Measurements from ENCODE around the gene SERPINA3.
"Not testable (repeated sequence)": the region's sequence is repeated elsewhere in the genome, so short reads cannot be mapped to it uniquely, and the experiment has no call there.

Gene SERPINA3

DNA sequence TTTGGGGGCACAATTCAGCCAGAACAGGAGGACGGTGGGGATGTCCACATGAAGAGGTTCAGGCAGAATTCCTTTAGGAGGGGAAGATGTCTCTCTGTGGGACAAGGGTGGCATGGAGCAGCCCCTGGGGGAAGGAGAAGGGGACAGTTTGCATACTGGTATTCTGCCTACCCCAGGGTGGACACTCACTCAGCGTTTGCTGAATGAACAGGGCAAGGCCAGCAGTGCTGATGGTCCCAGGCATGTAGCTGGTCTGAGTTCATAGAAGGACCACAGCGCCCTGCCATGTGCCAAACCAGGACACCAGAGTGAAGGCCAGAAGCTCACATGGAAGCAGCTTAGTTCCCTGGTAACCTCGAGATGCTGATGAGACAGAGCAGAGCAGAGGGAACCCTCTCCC is 25.6 kb upstream of the SERPINA3 start:
- no peak for DNase-seq

DNA sequence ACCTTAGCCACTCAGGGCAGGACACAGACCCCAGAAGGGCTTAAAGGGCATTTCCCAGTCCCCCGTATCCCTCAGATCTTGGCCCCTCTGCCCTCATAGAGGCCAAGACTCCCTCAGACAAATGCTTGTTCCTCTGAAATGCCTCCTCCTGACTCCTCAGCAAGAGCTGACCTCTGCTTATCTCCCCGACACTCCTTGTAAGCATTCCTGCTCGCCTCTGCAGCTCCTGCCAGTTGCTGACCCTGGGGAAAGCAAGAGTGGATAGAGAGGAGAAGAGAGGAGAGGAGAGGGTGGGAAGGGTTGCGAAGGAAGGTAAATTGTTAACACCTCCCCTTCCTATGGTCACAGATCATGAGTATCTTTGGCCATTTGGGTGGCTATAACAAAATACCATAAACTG is 23.9 kb upstream of the SERPINA3 start:
- DNase-seq, result no peak

DNA sequence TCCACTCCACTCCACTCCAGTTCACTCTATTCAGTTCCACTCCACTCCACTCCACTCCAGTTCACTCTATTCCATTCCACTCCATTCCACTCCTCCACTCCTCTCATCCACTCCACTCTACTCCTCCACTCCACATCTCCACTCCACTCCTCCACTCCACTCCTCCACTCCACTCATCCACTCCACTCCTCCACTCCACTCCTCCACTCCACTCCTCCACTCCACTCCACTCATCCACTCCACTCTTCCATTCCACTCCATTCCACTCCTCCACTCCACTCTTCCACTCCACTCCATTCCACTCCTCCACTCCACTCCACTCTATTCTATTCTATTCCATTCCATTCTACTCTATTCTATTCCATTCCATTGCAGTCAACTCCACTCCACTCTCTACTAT is 21.1 kb upstream of the SERPINA3 start:
- no peak for DNase-seq

DNA sequence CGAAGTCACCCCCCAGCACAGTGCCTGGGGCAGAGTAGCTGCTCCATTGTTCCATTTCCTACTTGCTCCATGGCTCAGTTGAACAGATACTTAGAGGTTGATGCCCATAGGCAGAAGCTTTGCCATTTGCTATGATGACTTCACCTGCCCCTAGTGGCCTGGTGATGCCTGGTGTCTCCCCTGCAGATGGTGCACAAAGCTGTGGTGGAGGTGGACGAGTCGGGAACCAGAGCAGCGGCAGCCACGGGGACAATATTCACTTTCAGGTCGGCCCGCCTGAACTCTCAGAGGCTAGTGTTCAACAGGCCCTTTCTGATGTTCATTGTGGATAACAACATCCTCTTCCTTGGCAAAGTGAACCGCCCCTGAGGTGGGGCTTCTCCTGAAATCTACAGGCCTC is 20.3 kb upstream of the SERPINA3 start:
- no peak for DNase-seq

DNA sequence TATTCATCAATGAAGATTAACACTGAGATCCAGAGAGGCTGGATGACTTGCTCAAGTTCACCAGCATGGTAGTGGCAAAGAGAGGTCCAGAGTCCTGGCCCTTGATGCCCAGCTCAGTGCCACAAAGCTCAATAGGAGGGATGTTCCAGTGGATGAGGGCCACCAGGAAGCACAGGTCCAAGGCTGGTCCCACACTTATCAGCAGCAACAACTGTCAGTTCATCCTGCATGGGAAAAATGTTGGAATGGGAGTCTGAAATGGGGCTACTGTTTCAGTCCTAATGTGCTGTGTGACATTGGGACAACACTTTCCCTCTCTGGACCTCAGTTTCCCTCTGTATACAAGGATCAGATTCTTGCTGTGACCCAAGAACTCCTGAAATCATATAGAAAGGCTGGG is 19.7 kb upstream of the SERPINA3 start:
- DNase-seq, result no peak

DNA sequence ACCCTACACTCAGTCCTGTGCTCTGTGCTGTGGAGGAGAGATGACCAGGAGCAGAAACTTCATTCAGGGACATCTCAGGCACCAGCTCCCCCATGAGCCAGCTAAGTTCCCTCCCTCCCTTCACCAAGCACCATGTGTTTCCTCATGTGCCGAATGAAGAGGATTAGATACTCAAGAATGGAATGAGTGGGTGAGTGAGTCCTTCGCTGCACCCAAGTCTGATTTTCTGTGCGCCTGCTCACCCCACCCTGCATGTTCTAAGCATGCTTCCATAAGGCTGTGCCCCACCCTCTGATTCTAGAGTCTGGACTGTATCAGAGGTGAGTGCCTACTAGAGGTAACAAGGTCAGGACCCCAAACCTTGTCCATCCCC is 18.8 kb upstream of the SERPINA3 start:
- no peak for DNase-seq

DNA sequence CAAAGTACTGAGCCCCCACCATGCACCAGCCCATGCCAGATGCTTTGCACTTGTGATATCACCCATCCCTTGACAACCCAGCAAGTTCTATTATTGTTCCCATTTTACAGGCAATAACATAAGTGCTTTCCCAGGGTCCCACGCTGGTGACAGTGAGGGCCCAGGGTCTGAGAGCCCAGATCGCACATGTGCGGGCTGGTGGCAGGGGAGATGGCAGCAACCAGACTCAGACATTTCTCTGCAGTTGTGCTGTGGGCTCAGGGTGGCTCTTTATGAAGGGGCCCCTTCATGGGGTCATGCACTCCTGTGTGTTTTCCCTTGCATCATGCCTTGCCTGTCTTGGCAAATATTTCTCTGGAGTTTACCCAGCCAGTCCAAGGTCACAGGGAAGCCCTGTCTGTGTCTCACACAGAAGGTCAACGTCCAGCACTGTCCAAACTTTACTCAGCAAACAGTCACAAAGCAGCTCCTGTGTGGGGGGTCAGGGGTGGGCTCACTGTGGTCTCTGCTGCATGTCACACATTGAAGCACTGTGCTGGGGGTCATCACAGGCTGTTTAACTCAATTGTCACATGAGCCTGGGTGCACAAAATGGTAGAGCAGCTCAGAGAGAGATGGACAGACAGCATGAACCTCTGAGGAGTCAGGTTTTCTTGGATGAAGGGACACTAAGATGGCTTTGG is 18.3 kb upstream of the SERPINA3 start:
- DNase-seq, result no peak

DNA sequence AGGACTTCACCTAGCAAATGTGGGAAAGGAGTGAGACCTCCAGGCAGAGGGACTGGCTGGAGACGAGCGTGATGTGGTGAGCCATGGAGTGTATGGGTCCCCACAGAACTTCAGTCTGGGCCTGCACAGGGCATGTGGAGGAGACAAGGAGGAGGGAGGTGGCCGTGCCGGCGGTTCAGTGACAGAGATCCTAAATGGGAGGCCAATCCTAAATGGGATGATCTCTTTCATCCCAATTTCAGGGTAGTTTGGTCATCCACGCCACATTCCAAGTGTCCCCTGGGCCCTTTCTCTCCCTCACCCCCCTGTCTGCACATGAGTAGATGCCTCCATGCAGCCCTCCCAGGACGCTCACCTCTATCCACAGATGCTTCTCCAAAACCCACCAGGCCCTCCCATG is 17.8 kb upstream of the SERPINA3 start:
- no peak for DNase-seq

DNA sequence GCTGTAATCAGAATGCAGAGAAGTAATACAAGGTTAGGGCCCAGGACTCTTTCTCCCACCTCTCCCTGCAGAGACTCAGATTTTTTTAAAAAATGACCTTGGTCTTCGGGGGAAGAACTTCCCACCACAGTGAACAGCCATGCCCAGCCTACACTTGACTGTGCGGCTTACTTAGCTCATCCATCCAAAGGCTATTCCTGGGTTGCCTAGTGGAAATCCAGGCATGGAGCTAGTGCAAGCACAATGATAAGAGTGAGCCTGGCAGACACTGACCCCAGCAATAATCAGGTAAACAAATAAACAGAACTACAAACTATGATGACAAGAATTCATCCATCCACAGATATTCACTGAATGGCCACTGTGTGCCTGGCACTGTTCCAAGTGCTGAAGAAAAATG is 16.3 kb upstream of the SERPINA3 start:
- DNase-seq, result no peak

DNA sequence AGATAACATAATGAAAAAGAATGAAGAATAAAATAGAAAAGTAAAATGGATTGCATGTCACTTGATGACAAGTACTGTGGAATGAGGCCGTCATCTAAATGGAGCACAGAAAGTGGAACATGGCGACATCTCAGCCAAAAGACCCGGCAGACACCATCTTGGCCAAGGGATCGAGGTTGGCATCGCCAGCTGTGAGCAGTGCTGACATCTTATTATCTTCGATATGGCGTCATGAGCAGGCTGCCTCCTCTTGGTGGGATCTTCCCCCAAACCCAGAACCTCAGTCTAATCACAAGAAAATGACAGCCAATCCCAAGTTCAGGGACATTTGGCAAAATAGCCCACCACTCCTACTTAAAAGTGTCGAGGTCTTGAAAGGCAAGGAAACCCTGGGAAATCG is 15.8 kb upstream of the SERPINA3 start:
- DNase-seq, result no peak

DNA sequence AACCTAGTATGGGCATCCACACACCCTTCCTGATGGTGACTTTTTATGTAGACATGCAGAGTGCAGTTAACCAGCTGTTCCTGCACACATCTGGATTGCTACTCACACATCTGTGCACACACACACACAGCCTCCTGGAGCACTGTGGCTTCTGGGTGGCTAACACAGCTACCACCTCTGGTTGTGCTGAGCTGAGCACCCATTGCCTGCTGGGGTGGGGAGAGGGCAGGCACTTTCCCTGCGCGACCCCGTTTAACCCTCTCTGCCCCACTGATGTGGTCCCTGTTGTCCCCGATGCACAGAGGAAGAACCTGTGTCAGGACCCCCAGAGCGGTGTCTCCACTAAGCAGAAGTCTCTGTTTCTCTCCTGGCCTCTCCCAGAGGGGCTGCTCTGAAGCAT is 14.4 kb upstream of the SERPINA3 start:
- DNase-seq, result no peak

DNA sequence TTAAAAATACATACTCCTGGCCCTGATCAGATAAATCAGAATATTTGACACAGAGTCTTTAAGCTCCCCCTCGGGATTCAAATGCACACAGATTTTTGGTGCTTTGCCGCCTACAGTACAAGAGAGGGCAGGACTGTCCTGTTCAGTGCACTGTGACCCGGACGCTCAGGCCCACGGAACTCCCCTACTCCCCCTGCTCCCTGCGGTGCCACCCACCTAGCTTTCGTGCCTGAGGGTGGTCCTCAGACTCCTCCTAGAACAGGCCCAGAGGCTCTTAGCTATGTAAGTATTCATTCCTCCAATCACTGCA is 13.7 kb upstream of the SERPINA3 start:
- no peak for DNase-seq

DNA sequence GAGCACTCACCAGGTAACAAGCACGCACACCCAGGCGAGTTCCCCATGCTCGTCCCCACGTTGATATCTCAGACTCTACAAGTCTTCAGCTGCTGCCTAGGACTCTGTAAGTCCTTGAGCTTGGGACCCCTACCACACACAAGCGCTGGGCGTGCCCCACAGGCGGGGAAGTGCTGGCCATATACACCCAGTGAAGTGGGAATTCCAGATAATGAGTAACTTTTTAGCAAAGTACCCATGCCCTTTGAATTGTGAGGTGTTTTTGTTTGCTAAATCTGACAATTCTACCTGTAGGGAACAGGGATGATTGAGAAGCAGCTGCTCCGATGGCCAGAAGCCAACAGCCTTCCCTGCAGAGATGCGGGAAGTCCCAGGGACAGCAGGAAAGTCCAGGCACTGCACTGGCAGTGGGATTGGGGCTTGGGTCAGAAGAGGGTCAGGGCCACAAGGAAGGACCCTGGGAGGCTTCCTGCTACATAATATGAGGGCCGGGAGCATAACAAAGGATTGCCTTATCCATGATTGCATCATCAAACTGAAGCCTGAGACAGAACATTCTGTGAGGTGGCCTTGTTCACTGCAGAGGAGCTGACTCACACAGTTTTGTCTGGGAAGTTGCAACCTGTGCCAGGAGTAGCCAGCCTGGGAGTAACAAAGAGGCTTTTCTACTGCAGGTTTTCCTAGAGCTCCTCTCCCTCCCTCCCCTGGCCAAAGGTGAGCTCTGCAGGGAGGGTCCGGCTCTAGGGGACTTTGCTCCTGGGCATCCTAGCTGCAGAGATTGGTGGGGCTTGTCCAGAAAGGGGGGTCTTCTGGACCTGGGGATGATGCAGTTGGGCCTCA is 13.2 kb upstream of the SERPINA3 start:
- no peak for DNase-seq

DNA sequence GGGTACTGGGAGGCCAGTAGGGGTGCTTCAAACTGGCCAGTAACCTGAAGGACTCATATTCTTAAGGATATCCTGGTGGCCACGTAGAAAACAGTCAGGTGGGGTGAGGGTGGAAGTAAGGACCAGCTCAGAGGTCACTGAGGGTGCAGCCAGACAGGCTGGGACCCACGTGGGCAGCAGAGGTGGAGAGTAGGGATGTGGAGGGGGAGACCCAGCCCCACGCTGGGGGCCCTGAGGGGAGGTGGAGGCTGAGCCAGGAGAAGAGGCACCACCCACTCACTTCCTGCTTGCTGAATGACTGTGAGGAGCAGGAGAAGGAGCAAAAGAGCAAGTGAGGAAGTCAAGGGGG is 12.6 kb upstream of the SERPINA3 start:
- no peak for DNase-seq

DNA sequence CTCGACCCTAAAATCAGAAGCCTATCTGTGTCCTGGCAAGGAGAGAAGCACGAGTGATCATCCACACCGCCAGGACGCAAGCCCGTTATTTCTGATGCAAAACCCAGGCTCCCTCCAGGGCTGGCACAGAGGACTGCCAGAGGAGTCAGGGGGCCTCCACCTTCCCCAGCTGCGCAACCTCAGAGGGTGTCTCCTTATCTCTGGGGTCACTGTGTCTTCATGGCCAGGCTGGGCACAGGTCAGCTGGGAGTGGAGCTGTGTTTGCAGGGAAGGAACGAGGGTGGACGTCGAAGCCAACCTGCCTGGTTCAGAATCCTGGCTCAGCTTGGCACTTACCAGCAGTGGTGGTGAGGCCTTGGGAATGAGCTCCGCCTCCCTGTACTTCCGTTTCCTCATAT is 12.0 kb upstream of the SERPINA3 start:
- no peak for DNase-seq

DNA sequence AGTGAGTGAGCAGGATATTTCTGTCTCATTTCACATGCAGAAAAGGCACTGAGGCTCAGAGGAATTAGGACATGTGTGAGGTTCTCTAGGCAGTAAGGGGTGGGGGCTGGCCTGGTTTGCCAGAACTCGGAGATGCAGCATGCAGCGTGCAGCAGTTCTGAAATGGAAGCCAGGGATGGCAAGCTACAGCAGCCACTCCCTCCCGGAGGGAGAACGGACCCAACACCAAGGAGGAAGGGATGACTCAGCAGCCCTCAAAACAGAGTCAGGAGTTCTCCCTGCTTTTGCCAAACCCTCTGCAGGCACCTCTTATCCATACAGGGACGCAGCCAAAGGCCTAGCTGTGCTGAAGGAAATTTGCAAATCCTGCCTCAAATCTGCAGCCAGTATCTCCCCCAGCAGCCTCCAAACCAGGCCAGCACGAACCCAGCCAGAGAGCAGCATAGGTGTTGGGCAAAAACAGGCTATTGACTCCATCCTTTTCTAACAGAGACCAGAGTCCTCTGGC is 10.3 kb upstream of the SERPINA3 start:
- DNase-seq, result no peak

DNA sequence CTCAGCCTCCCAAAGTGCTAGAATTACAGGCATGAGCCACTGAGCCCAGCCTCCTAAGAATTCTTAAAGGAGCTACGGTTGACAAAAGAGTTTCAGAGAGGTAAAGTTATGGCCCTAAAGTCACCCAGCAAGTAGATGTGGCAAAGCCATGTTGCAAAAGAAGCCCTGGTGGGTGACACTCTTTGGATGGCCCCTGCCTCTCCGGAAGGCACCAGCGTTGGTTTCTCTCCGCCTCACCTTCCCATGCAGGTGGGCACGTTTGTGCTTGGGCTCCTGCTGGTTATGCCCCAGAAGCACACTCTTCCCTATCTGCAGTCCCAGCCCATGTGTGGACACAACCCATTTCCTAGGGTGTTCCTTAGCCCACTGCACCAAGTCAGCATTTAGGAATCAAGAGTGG is 9.5 kb upstream of the SERPINA3 start:
- DNase-seq, result no peak

DNA sequence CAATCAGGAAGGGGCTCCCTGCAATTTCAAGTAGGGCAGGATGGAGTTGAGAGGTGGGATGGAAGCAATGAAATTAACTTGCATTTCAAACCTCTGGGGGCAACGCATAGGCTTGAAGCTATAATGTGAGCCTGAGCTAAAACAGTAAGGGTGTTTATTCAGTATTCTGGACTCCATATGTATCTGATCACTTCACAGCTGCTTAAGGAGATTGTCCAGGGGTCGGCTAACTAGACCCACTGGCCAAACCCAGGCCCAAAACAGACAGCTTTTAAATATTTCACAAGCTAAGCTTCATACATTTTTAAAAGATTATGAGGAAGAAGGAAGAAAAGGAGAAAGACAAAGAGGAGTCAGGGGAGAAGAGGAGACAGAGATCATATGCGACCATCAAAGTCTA is 6.8 kb upstream of the SERPINA3 start:
- DNase-seq, result no peak

DNA sequence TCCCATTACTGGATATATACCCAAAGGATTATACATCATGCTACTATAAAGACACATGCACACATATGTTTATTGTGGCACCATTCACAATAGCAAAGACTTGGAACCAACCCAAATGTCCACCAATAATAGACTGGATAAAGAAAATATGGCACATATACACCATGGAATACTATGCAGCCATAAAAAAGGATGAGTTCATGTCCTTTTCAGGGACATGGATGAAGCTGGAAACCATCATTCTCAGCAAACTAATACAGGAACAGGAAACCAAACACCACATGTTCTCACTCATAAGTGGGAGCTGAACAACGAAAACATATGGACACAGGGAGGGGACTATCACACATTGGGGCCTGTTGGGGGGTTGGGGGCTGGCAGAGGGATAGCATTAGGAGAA is 3.2 kb upstream of the SERPINA3 start:
- not testable (repeated sequence) for DNase-seq

DNA sequence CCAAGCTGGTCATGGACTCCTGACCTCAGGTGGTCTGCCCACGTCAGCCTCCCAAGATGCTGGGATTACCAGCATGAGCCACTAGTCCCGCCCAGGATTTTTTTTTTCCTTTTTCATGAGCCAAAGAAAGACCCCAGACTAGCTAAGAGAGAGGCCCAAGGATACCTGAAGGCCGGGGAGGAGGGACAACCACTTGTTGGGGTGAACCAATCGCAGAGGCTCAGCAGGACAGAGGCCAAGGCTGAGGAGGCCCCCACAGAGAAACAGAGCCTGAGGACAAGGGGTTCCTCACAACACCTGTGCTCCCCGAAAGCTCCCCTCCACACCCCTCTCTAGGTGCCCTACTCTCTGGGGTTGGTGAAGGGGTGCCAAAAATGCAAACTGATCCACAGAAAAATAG is 1.0 kb upstream of the SERPINA3 start:
- no peak for DNase-seq

DNA sequence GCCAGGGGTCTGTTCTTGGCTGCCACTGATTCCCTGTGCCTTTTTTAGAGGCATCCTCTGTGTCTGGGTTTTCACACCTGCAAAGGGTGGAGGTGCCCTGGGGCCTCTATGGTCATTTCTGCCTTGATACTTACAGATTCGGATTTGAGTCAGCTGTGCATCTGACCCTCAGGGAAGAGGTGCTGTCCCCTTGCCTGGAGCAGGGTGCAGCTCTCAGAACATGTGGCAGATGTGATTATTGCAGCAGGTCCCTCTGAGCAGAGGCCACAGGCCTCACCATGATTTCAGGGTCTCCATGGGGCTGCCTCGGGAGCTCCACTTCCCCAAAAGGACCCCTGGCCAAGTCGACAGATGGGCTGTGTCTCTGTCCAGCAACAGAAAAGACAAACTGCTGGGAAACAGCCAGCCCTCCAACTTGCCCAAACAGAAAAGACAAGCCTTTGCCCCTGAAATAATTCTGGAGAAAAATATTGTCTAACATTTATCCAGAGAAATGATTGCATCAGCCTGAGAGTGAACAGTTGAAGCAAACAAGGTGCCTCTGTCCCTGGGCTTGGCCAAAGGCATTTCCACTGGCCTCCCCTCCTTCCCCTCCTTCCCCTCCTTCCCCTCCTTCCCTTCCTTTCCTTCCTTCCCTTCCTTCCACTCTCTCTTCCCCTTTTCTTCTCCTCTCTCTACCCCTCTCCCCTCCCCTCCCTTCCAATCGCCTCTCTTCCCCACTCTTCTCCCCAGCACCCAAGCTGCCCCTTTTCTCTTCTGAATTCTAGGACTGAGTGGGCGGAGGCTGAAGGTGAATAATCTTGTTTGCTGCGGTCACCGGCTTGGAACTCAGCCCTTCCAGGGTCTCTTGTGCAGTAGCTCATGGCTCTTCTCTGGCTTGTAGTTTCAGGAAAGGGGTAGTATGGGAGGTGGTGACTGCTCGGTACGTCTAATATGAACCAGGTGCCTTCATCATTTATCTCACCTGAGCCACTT is 676 bp downstream of the SERPINA3 start:
- DNase-seq, result no peak

DNA sequence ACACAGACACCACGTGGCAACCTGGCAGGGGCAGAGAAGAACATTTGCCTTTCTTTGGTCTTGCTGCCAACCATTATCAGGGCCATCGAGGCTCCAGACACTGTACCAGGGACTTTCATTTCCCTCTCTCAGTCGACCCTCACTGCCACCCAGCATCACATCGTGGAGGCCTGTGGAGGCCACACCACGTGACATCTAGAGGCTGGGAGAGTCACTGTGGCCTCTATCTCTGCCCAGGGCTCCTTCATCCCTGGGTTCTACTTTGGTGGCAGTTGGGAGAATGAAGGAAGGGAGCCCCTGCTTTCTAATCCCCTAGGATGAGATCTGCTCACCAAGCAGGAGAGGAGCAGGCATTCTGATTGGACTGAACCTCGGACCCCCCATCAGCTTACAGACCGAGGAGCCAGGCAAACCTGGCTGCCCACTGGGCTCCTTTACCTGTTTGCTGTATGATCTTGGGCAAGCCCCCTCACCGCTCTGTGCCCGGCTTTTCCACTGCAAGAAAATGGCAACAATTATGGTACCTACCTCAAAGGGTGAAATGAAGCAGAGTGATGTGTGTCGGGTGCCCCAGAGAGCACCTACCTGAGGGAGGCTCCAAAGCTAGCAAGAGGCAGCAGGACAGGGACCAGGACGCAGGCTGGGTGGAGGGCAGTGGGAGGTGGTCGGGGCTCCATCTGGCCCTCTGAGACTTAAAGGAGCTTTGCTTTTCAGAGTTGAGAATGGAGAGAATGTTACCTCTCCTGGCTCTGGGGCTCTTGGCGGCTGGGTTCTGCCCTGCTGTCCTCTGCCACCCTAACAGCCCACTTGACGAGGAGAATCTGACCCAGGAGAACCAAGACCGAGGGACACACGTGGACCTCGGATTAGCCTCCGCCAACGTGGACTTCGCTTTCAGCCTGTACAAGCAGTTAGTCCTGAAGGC is 1.8 kb downstream of the SERPINA3 start:
- no peak for DNase-seq

DNA sequence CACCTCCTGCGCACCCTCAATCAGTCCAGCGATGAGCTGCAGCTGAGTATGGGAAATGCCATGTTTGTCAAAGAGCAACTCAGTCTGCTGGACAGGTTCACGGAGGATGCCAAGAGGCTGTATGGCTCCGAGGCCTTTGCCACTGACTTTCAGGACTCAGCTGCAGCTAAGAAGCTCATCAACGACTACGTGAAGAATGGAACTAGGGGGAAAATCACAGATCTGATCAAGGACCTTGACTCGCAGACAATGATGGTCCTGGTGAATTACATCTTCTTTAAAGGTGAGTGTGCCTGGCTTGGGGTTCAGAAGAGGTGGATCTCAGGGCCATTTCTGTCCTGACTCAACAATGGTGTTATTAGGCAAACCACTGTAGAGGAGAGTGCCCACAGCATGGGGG is 2.6 kb downstream of the SERPINA3 start:
- no peak for DNase-seq
